NCI-H187 (cell line): ENCODE measurements around the gene GUCY2D.

Experiments
- DNase-seq, 2 experiments: peaks; one replicate each; lab custom pipeline; 2025; lab: John Stamatoyannopoulos, UW

GUCY2D gene

DNA sequence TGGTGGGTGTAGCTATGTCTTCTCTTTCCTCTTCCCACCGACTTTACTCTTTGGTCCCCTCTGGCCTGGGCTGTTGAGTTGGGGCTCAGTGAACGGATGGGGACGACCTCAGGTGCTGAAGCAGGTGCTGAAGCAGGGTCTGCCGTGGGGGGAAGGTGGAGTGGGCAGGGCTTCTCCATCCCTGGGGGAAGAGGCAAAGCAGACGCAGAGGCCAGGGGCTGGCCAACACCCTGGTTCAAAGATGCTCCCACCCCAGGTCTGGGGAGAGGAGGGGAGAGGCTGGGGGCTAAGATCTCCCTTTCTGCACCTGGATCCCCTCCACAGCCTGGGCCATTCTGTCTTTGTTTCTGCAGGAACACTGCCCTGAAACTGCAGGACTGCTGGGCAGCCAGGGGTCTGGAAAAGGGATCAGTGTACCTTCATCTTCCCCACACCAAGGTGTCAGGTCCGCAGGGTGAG is 62.2 kb downstream of the GUCY2D start:
- no peak for DNase-seq

DNA sequence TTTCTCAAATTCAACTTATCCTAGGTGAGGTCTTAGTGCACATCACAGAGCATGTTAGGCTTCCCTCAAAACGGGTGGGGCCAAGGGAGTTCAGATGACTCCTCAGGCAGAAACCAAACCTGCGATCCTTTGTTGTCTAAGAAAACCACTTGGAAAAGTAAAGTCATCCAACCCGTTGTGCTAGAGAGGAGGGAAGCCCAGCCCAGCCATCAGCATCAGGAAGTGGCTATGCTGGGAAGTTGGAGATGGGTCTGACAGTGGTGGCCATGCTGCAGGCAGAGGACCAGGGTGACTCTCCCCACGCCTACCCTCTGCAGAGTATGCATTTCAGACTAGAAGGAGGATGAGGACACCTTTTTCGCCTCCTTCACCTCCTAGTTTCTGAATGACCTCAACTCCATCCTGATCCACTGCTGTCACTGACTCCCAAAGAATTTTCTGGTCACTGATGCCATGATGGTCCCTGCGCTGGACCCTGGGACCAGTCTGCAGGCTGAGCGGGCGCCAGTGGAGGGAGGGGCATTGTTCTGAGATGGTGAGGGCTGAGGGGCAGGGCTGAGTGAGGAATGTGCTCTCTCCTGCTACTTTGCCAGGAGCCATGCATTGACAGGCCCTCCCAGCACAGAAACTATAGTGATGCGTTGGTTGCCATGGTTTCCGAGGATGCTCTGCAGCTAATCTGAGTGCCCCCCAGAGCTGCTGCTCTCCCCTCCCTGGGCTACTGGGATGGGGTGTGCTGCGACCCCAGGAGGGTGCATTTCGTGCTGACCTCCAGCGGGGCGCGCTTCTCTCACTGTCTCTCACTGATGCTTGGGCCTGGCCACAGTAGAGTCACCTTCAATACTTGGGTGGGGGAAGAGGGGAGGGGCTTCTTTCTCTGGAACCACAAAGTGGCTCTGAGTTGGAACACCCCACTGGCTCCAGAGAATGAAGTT is 64.7 kb downstream of the GUCY2D start:
- no peak for DNase-seq

DNA sequence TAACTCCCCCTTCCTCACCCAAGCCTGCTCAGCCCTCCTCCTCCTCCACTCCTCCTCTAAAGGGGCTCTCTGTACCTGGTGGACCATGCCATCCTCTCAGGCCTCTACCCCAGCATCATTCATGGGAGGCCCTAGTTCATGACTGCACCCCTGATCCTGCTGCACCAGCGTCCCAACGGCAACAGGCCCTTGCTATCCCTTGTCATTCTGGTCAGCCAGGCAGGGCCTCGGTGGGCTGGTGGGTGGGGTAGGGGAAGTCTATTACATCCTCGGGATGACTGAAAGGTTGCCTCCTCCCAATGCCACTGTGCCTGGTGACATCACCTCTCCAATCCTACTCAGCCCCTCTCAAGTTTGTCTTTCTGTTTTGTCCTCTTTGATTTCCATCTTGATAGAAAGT is 65.4 kb downstream of the GUCY2D start:
- DNase-seq: no peak

DNA sequence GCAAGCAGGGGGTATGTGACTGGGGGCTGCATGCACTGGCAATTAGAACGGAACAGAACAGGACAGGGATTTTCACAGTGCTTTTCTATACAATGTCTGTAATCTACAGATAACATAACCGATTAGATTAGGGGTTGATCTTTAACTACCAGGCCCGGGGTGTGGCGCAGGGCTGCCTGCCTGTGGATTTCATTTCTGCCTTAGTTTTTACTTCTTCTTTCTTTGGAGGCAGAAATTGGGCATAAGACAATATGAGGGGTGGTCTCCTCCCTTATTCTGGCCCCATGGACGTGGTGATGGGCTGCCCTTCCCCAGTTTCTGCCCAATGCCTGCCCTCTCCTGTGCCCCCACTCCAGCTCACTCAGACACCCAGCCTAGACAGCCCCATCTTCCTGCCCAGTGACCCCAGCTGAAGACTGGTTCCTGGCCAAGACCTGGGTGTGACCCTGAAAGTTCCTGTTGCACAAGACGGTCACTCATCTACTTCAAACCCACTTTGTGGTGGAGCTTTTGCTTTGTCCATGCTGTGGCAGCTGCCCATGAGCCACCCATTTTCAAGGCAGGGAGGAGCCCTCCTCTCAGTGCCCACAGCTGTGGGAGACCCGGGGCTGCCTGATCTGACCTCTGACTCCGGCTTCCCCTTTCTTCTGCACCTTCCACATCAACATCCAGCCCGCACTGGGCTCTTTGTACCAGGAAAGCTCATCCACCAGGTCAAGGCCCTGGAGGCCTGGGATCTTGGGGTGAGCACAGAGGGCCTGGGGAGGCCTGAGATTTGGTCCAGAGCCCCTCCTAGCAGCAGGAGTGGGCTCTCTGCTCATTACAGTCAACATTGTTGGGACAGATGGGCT is 66.5 kb downstream of the GUCY2D start:
- DNase-seq: no peak

GRCh38 chr17:8069587-8069860 is 67.1 kb downstream of the GUCY2D start:
- DNase-seq: no peak
